ENCODE data around the gene ANO8. TPM values are rescaled to one million over a fixed set of nuclear protein-coding genes. Genes with fewer than 3 reads are reported as not detected.

The ANO8 gene
- total and polyA plus RNA-seq, 2 of the 13 experiments (the other 11 are each of a cell fraction or from before 2014, with no cell fraction given) = 1.8 to 3.5 TPM

DNA sequence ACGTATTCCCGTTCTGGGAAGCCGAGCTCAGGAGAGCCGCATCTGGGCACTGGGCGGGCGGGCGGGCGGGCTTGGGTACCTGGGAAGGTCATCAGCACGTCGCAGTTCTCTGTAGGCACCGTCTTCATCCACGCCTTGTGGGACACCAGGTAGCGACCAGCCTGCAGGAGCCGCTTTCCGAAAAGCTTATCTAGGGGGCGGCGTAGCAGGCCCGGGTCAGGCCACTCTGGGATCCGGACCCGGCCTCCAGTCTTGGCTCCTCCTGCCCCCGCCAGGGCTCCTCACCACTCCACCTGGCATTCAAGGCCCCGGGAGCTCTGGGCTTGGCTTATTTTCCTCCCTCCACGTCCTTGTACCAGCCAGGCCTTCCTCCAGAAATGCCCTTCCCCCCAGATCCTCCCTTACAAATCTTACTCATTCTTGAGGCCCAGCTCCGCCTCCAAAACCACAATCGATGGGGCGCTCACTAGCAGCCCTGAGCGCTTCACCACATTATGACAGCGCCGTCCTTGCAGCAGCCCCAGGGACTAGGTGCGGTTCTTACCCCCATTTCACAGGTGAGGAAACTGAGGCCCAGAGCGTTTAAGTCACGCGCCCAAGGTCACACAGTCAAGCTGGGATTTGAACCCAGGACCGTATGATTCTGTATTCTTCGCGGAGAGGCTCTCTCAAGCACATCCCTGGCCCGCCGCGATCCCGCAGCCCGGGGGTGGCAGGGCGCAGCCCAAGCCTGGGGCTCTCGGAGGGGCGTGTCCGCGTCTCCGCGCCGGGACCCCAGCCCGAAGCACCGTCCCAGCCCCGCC, 843 bp downstream of the ANO8 start (continued):
- TF ChIP-seq ONECUT2 (CRISPR knock-in tag; IDR thresholded peaks at IDR 0.05) (peak; percentile 86), ZNF564 (CRISPR knock-in tag; IDR thresholded peaks at IDR 0.05) (0 out of 2 replicates have a peak, but pooled peaks have one; percentile 5)

GRCh38 chr19:17332677-17333581, 1.7 kb downstream of the ANO8 start:
- H4K20me1 ChIP-seq (ENCODE audit: insufficient read depth, low read length) = no peaks in the 10 kb centered on the region
- WGBS (ENCODE audit: low lambda C conversion rate) = 98% methylated on average over 43 of the region's 45 CpGs
- H2AFZ ChIP-seq (ENCODE audit: low read length) = no peak overlapping the region
- no peak for FAIRE-seq
- no peak overlapping the region for H3K4me3 ChIP-seq (replicated peaks in 1 of 3; ENCODE audit: insufficient read depth in 1 of 3, low read depth in 2 of 3, low read length in 3 of 3)
- DNase-seq (ENCODE audit: low spot score) = peak; percentile 87
- H3K36me3 ChIP-seq (replicated peaks in 1 of 2; ENCODE audit: control insufficient read depth in 1 of 2, insufficient read depth in 2 of 2, low read length in 2 of 2) = no peaks in the 10 kb centered on the region
- H3K9ac ChIP-seq (ENCODE audit: insufficient read depth, low read depth, low read length) = no peak overlapping the region
- H3K27ac ChIP-seq (ENCODE audit: extremely low read length, insufficient read depth, low read length) = no peak overlapping the region
- peaks cover 39% of the 10 kb centered on the region for H3K4me1 ChIP-seq (ENCODE audit: insufficient read depth, low read length)
- H3K9me3 ChIP-seq (ENCODE audit: low read length) = no peaks in the 10 kb centered on the region
- ChIA-PET POLR2A (interaction anchor here (0.6 to 3.7 kb wide), 15 partner anchors 9 to 526 kb away, joined by 3 to 37 read pairs (median 5); partner anchors contain the start of genes BABAM1, BST2, DDA1 and MRPL34), CTCF (ENCODE audit: low intra/inter-chr PET ratio, low total read pairs) (no interaction called here)
- H3K79me2 ChIP-seq (ENCODE audit: insufficient read depth, low read length) = peaks cover 4% of the 10 kb centered on the region
- H3K4me2 ChIP-seq (ENCODE audit: low read depth, low read length) = no peak overlapping the region; the same call in 1 of the 2 replicates
- in situ Hi-C loops (cut with HindIII; ENCODE audit: extremely low pct_ligation_motif_present, low pct_unique_long_range_greater_than_20kb) (no loop called here), intact Hi-C loops (cut with micrococcal nuclease; ENCODE audit: unreplicated experiment) (no loop called here)
- no TSS peak for BruUV-seq (replicated peaks)
- H3K27me3 ChIP-seq (ENCODE audit: control insufficient read depth in 1 of 2, insufficient read depth in 2 of 2, low read length in 2 of 2) = no peaks in the 10 kb centered on the region; a peak in 1 of 5 replicates
- ATAC-seq = peak; percentile 24
- peak; percentile 67; the same call in 1 of the 2 replicates for TF ChIP-seq SP4 (CRISPR knock-in tag; IDR thresholded peaks at IDR 0.05)
- 0 out of 2 replicates have a peak, but pooled peaks have one; percentile 12 for TF ChIP-seq ZNF687 (CRISPR knock-in tag; IDR thresholded peaks at IDR 0.05)
- 0 out of 2 replicates have a peak, but pooled peaks have one; percentile 26 for TF ChIP-seq HNRNPL (IDR thresholded peaks at IDR 0.05; ENCODE audit: low read depth, low read length)
- TF ChIP-seq ZBTB38 (CRISPR knock-in tag; IDR thresholded peaks at IDR 0.05) = peak; percentile 62; the same call in 1 of the 2 replicates
- no peak for TF ChIP-seq ZBTB20 (CRISPR knock-in tag; IDR thresholded peaks at IDR 0.05; ENCODE audit: borderline replicate concordance, low read depth)
- TF ChIP-seq RFXANK (CRISPR knock-in tag; IDR thresholded peaks at IDR 0.05) = no peak
- no peak for TF ChIP-seq DZIP1 (CRISPR knock-in tag; IDR thresholded peaks at IDR 0.05)
- TF ChIP-seq CAMTA2 (CRISPR knock-in tag; IDR thresholded peaks at IDR 0.05; ENCODE audit: borderline replicate concordance) = no peak
- TF ChIP-seq MED8 (CRISPR knock-in tag; IDR thresholded peaks at IDR 0.05; ENCODE audit: insufficient replicate concordance) = no peak
- no peak for TF ChIP-seq MXD1 (CRISPR knock-in tag; IDR thresholded peaks at IDR 0.05)
